HG03520 (cell line): ENCODE measurements around the gene COL5A3.
"Not testable (repeated sequence)": the region's sequence is repeated elsewhere in the genome, so short reads cannot be mapped to it uniquely, and the experiment has no call there.

ENCODE experiments used
- ATAC-seq: cut with Tn5 transposase; IDR thresholded peaks from one replicate; pipeline ENCODE4 v1.9.1; 2021; ENCODE audit warnings: mild to moderate bottlenecking, moderate library complexity; ENCODE audit not compliant: unreplicated experiment

COL5A3 gene

GRCh38 chr19:9972103-9972502, 38.2 kb downstream of the COL5A3 start:
- ATAC-seq, result no peak

DNA sequence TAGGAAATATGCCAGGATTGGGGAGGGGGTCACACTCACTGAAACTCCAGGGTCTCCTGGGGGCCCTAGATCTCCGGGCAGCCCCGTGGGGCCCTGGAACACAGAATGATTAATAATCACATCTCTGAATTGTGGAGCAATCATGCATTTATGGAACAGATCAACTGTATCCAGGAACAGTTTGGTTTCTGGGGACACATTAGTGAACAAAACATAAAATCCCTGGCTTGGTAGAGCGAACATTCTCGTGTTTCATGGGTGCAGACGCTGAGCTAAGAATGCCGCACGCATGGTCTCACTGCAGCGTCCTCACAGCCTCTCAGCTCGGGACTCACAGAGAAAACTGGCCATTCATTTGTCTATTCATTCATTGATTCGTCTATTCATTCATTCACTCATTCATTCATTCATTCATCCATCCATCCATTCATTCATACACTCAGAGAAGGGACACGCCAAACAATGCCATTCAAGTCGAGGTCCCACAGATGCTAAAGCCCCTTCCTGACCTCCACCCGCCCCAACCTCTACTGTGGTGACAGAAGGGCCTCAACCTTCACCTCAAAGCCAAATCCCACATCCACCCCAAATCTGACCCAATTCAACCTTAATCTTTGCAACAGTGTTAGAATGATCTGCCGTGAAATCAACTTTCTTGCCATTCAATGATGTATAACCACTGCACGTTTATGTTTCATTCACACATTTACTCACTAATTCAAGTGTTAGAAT, 39.0 kb downstream of the COL5A3 start:
- no peak for ATAC-seq

GRCh38 chr19:9970481-9970880, 39.8 kb downstream of the COL5A3 start:
- ATAC-seq, result no peak

DNA sequence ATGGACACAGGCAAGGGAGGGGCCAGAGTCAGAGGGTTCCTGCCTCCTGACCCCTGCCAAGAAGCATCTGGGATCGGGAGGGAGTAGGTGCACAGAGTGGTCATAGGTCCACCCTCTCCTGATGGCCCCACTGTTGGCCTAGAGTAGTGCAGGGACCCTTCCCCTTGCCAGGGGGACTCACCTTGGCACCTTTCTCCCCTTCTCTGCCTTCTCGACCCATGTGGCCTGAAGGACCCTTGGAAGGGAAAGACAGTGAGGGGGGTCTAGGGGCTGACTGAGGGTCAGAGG, 40.7 kb downstream of the COL5A3 start:
- no peak for ATAC-seq

GRCh38 chr19:9968820-9969687, 41.2 kb downstream of the COL5A3 start:
- ATAC-seq, result no peak

DNA sequence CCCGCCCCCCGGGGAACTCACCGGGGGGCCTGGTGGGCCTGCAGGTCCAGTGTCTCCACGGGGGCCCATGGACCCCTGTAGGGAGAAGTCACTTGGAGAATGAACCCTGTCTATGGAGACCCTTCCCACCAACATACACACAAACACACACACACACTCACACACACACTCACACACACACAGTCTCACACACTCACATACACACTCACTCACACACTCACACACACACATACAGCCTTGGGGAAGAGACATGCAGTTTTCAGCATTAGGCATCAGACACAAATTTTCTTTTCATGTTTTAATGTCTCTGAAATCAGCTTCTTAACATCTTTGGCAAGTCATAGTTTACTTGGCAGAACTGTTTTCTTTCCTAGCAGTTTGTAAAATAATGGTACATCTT, 43.0 kb downstream of the COL5A3 start:
- no peak for ATAC-seq

GRCh38 chr19:9966448-9966847, 43.9 kb downstream of the COL5A3 start:
- no peak for ATAC-seq

DNA sequence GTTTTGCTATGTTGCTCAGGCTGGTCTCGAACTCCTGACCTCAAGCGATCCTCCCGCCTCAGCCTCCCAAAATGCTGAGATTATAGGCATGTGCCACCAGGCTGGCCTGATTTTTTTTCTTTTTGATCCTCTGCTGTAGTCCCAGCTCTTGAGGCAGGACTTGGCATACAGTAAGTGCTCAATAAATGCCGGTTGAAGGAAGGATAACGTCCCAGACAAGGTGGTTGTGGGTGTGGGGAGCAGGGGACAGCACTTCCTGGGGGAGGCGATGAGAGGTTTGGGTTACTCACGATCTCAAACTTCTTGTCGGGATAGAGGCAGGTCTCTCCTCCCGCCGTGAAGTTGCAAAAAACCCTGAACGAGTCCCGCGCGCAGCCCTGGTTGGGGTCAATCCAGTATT, 44.3 kb downstream of the COL5A3 start:
- no peak for ATAC-seq

DNA sequence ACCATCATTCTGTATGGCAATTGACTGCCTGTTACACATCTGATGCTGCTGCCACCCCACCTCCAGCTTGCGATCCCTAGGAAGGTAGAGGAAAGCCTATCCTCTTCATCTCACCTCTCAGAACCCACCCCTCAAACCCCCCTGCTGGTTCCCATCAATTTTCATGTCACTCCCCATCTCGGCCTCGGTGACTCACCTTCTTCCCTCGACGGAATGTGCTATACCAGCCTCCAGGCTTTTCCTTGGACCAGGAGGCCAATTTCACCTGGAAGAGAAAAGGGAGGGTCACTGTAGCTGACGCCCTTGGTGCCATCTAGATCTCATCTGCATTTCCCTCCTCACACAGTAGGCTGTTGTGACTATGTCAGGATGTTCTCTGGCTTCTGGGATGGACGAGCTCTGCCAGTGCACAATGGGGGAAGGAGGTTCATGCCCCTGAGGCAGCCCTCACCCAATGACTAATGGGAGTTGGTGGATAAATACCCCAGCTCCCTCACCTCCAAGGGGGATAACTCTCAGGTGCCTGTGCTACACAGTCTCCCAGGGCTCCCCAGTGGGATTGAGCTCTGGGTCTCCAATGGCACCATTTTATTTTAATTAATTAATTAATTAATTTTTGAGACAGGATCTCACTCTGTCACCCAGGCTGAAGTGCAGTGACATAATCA, 47.5 kb downstream of the COL5A3 start:
- no peak for ATAC-seq

- no peak for ATAC-seq
Observed at GRCh38 chr19:9961103-9961502, 49.2 kb downstream of the COL5A3 start.

- ATAC-seq, result no peak
Observed at GRCh38 chr19:9958379-9958821, 51.9 kb downstream of the COL5A3 start.

- ATAC-seq, result no peak
Observed at GRCh38 chr19:9956956-9957355, 53.3 kb downstream of the COL5A3 start.

GRCh38 chr19:9953802-9954542, 56.3 kb downstream of the COL5A3 start:
- ATAC-seq, result no peak

- ATAC-seq, result no peak
Observed at GRCh38 chr19:9952276-9952675, 58.0 kb downstream of the COL5A3 start.

GRCh38 chr19:9947441-9947840, 62.9 kb downstream of the COL5A3 start:
- ATAC-seq, result no peak

DNA sequence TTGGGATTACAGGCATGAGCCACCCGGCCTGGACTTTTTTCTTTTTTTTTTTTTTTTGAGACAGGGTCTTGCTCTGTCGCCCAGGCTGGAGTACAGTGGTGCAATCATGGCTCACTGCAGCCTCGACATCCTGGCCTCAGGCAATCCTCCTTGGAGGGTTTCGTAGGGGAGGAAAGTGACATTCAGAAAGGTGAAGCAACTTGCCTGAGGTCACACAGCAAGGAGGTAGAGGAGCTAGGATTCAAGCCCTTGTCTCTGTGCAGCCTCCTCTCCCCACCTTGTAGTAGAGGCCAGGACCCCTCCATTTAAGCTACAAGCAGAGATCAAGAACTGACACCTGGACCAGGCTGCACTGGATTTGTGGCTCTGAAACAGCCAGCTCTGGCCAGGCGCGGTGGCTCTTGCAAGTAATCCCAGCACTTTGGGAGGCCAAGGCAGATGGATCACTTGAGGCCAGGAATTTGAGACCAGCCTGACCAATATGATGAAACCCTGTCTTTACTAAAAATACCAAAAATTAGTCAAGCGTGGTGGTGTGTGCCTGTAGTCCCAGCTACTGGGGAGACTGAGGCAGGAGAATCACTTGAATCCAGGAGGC, 63.7 kb downstream of the COL5A3 start:
- not testable (repeated sequence) for ATAC-seq

DNA sequence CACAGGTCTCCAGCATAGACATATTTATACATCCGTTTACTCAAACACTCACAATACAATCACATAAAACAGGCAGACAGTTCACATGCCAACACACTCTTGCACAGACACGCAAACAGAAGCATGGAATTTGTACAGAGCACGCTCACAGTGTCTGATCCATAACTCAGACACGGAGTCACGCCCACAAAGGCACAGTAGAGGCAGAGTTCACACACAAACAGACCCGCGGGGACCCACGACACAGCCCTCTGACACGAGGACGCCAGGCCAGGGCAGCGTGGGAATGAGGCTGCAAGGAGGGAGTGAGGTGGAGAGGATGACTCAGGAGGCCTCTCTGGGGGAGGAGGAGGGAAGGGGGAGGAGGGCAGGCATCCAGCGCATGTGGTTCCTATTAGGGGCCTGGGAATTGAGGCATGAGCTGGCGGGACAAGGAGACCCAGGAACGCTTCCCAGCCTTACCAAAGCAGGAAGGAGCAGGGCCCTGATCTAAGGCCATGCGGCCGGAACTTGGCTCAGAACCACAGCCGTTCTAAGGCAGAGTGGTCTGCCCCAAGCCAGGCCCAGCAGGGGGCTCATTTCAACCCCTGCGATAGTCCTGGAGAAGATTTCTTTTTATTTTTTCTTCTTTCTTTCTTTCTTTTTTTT, 64.9 kb downstream of the COL5A3 start:
- no peak for ATAC-seq

DNA sequence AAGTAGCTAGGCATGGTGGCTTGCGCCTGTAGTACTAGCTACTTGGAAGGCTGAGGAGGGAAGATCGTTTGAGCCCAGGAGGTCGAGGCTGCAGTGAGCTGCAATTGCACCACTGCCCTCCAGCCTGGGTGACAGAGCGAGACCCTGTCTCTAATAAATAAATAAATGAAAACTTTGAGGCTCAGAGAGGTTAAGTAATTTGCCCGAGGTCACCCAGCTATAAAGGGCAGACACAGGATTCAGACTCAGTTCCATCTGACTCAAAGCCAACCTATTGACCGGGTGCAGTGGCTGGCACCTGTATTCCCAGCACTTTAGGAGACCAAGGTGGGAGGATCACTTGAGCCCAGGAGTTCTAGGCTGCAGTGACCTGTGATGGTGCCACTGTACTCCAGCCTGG, 66.6 kb downstream of the COL5A3 start:
- no peak for ATAC-seq

GRCh38 chr19:9941671-9942070, 68.6 kb downstream of the COL5A3 start:
- ATAC-seq, result no peak

DNA sequence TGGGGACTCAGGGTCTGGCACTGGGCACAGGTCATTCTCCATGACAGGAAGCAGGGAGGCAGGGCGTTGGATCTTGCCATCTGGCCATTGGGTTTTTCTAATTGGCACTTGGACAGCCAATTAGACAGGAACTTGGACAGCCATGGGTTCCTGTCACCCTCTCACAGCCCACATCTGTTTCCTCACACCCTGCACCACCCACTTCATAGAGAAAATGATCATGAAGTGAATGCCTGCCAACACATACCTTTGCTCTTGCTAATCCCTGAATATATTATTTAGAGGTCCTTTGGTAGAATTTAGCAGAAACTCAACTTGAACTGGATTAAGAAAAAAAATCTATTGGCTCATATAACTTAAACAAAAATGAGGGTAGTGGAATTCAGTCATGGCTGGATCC, 69.1 kb downstream of the COL5A3 start:
- no peak for ATAC-seq
